Mononuclear cell (primary cell): ENCODE results near the gene PXMP4. TPM values are rescaled to one million over a fixed set of nuclear protein-coding genes. Genes with fewer than 3 reads are reported as not detected.
A peak's percentile ranks its signal among the peaks of the same experiment; 100 is the strongest.
"Not testable (repeated sequence)": the region's sequence is repeated elsewhere in the genome, so short reads cannot be mapped to it uniquely, and the experiment has no call there.

Experiments used
- H3K27me3 ChIP-seq: 2 replicates; pipeline ENCODE4 v1.6.0; 2011; ENCODE audit warnings: low read length, control low read depth; ENCODE audit not compliant: insufficient read depth
- H3K4me1 ChIP-seq: 2 replicates; pipeline ENCODE4 v1.5.1; 2011; ENCODE audit warnings: mild to moderate bottlenecking, low read length, control low read depth; ENCODE audit not compliant: insufficient read depth
- H3K4me3 ChIP-seq: 2 replicates; pipeline ENCODE4 v1.5.1; 2011; ENCODE audit warnings: mild to moderate bottlenecking, low read length, moderate library complexity
- H3K9me3 ChIP-seq: 2 replicates; pipeline ENCODE4 v1.5.1; 2011; ENCODE audit warnings: low read depth, mild to moderate bottlenecking, control low read depth, low read length
- total RNA-seq: library from RNA; depleted of rRNA; stranded (reverse); fragments of >200 nt; gene quantifications from one replicate; pipeline ENCODE4 v1.2.3, GENCODE V29; 2012

PXMP4 gene
- total RNA-seq, result 2.4 TPM

GRCh38 chr20:33719989-33720709, at the start of gene PXMP4:
Gene PXMP4, minus strand, starts transcription at chr20:33720310. Its CDS starts 103 bp downstream, at chr20:33720207.
- no peaks in the 10 kb centered on the region for H3K9me3 ChIP-seq
- H3K27me3 ChIP-seq, result no peaks in the 10 kb centered on the region
- H3K4me1 ChIP-seq, result peaks cover 26% of the 10 kb centered on the region
- peak within 1 kb of the TSS; percentile 80 for H3K4me3 ChIP-seq

GRCh38 chr20:33769043-33769442, 48.9 kb upstream of the PXMP4 start:
- H3K9me3 ChIP-seq, result no peaks in the 10 kb centered on the region
- no peak overlapping the region for H3K4me3 ChIP-seq
- H3K27me3 ChIP-seq, result no peaks in the 10 kb centered on the region
- H3K4me1 ChIP-seq, result peaks cover 6% of the 10 kb centered on the region

- Histone ChIP-seq H3K9me3 (no peaks in the 10 kb centered on the region), H3K4me3 (no peak overlapping the region), H3K4me1 (no peaks in the 10 kb centered on the region), H3K27me3 (no peaks in the 10 kb centered on the region)
These were observed 47.6 kb upstream of the PXMP4 start for GRCh38 chr20:33767777-33768138.

GRCh38 chr20:33766686-33767085, 46.6 kb upstream of the PXMP4 start:
- Histone ChIP-seq H3K27me3 (no peaks in the 10 kb centered on the region), H3K4me1 (no peaks in the 10 kb centered on the region), H3K4me3 (no peak overlapping the region), H3K9me3 (no peaks in the 10 kb centered on the region)

- H3K4me1 ChIP-seq, result no peaks in the 10 kb centered on the region
- no peaks in the 10 kb centered on the region for H3K27me3 ChIP-seq
- no peaks in the 10 kb centered on the region for H3K9me3 ChIP-seq
- H3K4me3 ChIP-seq, result no peak overlapping the region
These were observed 45.5 kb upstream of the PXMP4 start for GRCh38 chr20:33765592-33765991.

GRCh38 chr20:33765099-33765498, 45.0 kb upstream of the PXMP4 start:
- Histone ChIP-seq H3K4me1 (no peaks in the 10 kb centered on the region), H3K4me3 (no peak overlapping the region), H3K27me3 (no peaks in the 10 kb centered on the region), H3K9me3 (no peaks in the 10 kb centered on the region)

- Histone ChIP-seq H3K9me3 (no peaks in the 10 kb centered on the region), H3K4me1 (no peaks in the 10 kb centered on the region), H3K27me3 (no peaks in the 10 kb centered on the region), H3K4me3 (no peak overlapping the region)
These were observed 41.7 kb upstream of the PXMP4 start for GRCh38 chr20:33761698-33762250.

GRCh38 chr20:33757458-33757857, 37.3 kb upstream of the PXMP4 start:
- Histone ChIP-seq H3K9me3 (no peaks in the 10 kb centered on the region), H3K27me3 (no peaks in the 10 kb centered on the region), H3K4me1 (peaks cover 5% of the 10 kb centered on the region), H3K4me3 (no peak overlapping the region)

GRCh38 chr20:33757046-33757445, 36.9 kb upstream of the PXMP4 start:
- peaks cover 5% of the 10 kb centered on the region for H3K4me1 ChIP-seq
- no peaks in the 10 kb centered on the region for H3K9me3 ChIP-seq
- no peaks in the 10 kb centered on the region for H3K27me3 ChIP-seq
- H3K4me3 ChIP-seq, result no peak overlapping the region

GRCh38 chr20:33755936-33756490, 35.9 kb upstream of the PXMP4 start:
- H3K4me1 ChIP-seq, H3K27me3 ChIP-seq, H3K9me3 ChIP-seq, H3K4me3 ChIP-seq: not testable (repeated sequence)

GRCh38 chr20:33753763-33754162, 33.7 kb upstream of the PXMP4 start:
- no peaks in the 10 kb centered on the region for H3K27me3 ChIP-seq
- no peaks in the 10 kb centered on the region for H3K9me3 ChIP-seq
- H3K4me3 ChIP-seq, result no peak overlapping the region
- H3K4me1 ChIP-seq, result peaks cover 5% of the 10 kb centered on the region

GRCh38 chr20:33753143-33753542, 33.0 kb upstream of the PXMP4 start:
- Histone ChIP-seq H3K4me1 (peaks cover 5% of the 10 kb centered on the region), H3K9me3 (no peaks in the 10 kb centered on the region), H3K4me3 (no peak overlapping the region), H3K27me3 (no peaks in the 10 kb centered on the region)

GRCh38 chr20:33751775-33752174, 31.7 kb upstream of the PXMP4 start:
- H3K27me3 ChIP-seq, result no peaks in the 10 kb centered on the region
- H3K9me3 ChIP-seq, result no peaks in the 10 kb centered on the region
- no peak overlapping the region for H3K4me3 ChIP-seq
- H3K4me1 ChIP-seq, result peaks cover 5% of the 10 kb centered on the region

- Histone ChIP-seq H3K4me3 (no peak overlapping the region), H3K27me3 (no peaks in the 10 kb centered on the region), H3K9me3 (no peaks in the 10 kb centered on the region), H3K4me1 (no peaks in the 10 kb centered on the region)
These were observed 26.4 kb upstream of the PXMP4 start for GRCh38 chr20:33746325-33746998.

GRCh38 chr20:33744773-33745385, 24.8 kb upstream of the PXMP4 start:
- no peaks in the 10 kb centered on the region for H3K27me3 ChIP-seq
- no peaks in the 10 kb centered on the region for H3K9me3 ChIP-seq
- H3K4me3 ChIP-seq, result no peak overlapping the region
- no peaks in the 10 kb centered on the region for H3K4me1 ChIP-seq
